SKM-1 treated with dmso at 0.1 percent for 144 hours (cell line): Measurements from ENCODE around the gene POU2AF1.

Source experiments
- DNase-seq: peaks from one replicate; lab custom pipeline; 2025; ENCODE audit not compliant: unreplicated experiment; lab: John Stamatoyannopoulos, UW

POU2AF1 gene

DNA sequence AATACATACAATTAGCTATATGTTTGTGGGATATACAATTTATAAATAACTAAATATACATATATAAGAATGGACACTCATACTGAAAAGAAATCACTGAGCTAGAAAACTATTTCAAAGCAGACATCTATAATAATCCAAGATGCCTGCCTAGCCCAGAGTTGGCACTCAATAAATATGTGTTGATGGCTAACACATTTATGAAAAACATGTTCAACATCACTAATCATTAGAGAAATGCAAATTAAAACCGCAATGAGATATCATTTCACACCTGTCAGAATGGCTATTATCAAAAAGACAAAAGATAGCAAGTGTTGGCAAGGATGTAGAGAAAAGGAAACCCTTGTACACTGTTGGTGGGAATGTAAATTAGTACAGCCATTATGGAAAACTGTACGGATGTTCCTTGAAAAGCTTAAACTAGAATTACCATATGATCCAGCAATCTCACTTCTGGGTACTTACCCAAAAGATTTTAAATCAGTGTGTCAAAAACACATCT lies 29.8 kb downstream of the POU2AF1 start:
- no peak for DNase-seq

GRCh38 chr11:111348147-111348546 lies 30.9 kb downstream of the POU2AF1 start:
- no peak for DNase-seq

DNA sequence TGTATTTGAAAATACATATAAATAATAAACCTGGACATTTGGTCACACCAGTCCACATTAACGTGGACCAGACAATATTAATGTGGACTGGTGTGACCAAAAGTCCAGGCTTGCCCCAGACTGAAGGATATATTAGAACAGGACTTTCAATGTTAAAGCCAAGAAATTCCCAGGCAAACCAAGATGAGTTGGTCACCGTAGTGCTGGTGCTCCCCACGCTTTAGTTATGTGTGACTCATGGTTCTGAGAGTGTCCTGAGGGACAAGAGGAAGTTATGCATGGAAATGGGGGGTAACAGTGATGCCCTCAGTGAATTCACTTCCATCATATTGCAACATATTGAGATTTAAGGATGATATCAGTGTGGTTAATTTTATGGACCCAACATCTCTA lies 31.4 kb downstream of the POU2AF1 start:
- DNase-seq = no peak

DNA sequence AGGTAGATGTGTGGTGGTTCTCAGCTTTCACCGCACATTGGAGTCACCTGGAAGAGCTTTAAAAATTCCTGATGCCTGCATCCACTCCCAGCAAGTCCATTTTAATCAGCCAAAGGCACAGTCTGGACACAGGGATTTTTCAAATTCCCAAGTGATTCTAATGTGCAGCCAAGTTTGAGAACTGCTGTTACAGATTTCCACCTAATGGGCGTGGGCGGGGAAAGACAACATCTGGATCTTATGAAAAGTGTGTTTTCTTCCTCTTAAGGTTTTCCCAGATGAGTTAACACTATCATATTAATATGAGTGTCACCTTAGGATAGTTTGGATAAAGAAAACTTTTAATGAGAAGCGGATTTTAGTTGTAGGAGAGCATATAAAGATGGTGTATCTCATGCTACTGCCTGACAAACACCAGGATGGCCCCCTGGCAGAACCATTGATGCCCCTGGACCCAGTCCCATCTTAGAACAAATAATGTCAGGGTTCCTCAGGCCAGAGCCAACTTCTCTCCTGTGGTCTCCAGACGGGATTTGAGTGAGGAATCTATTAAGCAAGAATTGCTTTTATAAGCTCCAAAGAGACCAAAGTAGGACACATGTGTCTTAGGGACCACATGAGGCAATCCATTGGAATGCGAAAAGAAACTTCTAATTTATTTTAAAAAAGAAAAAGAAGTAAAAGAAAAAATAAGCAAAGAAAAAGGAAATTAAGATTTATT lies 31.9 kb downstream of the POU2AF1 start:
- DNase-seq = no peak

DNA sequence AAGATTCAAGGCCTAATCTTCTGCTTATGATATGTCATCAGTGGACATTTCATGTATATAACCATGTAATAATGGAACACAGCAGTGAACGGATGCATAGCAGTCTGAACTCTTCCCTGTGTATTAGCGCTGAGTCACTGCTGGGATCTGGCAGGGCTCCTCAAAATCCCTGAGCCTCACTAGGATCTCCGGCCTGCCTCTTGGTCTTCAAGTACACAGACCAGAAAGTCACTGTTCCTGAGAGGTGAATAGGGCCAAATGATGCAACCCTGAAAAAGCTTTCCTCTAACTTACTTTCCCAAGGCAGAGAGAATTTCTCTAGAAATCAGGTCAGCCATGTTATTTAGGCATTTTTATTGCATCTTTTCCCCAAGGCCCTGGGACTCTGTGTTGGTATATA lies 35.0 kb downstream of the POU2AF1 start:
- no peak for DNase-seq

DNA sequence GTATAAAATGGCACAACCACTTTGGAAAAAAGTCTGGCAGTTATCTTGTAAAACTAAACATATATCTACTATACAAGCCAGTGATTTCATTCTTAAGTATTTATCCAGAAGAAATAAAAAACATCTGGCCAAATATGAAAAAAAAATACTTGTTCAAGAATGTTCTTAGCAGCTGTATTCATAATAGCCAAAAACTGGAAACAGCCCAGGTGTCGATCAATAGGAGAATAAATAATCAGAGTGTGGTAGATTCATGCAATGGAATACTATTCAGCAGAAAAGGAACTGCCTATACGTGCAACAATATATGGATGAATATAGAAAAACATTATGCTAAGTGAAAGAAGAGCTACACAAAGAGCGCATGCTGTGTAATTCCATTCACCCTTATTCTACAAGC lies 36.7 kb downstream of the POU2AF1 start:
- DNase-seq = no peak

DNA sequence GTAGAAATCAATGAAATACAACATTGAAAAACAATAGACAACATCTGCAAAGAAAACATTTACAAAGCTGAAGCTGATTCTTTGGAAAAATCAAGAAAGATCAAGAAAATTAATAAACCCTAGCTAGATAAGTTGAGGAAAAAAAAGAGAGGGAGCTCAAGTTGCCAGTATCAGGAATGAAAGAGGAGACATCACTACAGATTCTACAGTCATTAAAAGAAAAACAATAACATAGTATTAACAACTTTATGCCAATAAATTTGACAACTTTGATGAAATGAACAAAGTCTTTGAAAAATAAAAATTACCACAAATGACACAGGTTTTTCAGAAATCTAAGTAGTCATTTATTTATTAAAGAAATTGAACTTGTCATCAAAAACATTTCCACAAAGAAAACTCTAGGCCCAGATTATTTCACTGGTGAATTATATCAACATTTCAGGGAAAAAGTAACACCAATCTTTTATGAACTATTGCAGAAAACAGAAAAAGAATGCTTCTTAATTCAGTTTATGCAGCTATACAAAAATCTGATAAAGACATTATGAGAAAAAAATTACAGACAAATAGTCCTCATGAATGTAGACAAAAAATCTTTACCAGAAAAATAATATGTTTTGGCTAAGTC lies 39.2 kb downstream of the POU2AF1 start:
- DNase-seq = no peak

GRCh38 chr11:111336582-111337256 lies 42.4 kb downstream of the POU2AF1 start:
- no peak for DNase-seq

- DNase-seq = no peak
Measured at GRCh38 chr11:111336062-111336461, 43.0 kb downstream of the POU2AF1 start.

DNA sequence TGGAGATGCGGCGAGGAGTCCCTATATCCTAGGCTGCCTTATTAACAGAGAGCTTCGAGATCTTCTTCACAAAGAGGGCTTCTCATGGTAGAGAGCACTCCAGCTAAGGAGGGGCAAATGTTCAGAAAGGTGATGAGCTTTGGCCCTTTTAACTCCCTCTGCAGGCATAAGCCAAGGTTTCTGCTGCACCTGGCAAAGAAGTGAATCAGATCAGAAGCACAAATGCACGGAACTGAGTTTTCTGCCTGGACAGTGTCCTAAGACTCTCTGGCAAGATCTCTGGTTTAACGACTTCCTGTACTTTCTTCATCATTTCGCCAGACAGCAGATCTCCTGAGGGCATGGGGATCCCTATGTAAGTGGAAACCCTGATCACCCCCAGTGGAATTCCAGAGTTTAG lies 43.5 kb downstream of the POU2AF1 start:
- no peak for DNase-seq

GRCh38 chr11:111334532-111335502 lies 44.3 kb downstream of the POU2AF1 start:
- DNase-seq = no peak

DNA sequence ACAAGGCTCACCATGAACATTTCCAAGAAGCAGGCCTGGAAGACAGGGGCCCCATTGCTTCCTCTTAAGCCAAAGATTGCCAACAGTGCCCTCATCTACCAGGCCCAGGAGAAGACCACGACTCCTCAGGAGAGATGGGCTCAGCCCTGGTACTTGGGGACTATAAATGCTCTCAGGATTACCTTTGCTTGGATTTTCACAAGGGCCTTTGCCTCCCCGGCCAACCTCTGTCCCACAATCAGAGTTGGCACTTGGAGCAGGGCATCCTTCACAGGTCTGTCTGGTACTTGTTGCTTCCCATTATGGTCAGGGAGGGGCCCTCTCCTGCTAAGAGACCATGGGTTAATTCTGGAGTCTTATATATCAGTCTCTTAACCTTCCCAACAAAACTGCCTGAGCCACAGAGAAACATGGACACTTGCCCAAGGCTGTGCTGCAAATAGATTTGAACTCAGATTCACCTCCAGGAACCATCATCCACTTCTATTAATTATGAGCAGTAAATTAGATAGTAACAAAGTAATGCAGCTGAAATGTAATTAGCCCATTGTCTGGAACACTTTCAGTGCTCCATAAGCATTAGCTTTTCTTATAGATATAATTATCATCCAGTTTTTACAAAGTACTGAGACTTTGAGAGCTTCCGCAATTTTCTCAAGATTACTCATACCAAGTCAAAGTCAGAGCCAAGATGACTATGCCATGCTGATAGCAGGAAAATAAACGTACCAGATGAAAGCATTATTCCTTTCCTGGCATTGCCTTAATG lies 47.2 kb downstream of the POU2AF1 start:
- no peak for DNase-seq

- DNase-seq = no peak
Measured at GRCh38 chr11:111330234-111330893, 48.7 kb downstream of the POU2AF1 start.

DNA sequence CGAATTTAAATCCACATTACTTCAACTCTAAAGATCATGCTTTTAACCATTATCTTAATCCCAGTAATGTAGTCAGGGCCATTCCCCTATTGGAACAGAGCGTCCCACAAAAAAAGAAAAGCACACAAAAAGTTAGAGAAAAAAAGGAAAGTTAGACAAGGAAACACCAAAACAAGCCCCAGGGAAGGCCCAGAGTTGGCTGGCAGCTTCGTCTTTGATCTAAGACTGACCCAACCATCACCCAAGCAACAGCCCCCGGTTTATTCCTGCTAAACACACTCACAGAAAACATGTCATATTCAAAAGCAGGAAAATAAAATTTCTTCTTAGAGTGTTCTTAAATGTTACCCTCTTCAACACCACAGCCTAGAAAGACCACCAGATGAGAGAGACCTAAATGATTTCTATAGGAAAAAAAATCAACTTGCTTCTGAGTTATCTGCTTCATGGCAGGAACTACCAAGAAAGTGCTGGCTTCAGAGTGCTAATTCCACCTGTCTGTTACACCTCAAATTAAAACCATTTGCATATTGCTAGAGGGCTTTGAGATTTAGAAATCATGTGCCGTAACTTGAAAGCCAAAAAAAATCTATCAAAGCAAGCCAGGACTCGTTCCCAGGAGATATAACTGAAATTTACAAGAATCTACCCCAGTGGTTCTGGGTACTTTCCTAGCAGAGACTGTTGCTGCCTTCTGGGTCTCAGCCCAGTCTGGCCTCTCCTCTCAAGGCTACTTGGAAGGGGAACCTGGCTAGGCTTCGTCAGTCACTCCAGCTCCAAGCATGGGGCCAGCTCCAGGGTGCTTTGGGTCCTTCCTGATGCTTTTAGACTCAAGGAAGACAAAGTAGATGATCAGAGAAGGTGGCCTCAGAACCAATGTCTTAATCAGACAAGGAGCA lies 49.5 kb downstream of the POU2AF1 start:
- DNase-seq = no peak

DNA sequence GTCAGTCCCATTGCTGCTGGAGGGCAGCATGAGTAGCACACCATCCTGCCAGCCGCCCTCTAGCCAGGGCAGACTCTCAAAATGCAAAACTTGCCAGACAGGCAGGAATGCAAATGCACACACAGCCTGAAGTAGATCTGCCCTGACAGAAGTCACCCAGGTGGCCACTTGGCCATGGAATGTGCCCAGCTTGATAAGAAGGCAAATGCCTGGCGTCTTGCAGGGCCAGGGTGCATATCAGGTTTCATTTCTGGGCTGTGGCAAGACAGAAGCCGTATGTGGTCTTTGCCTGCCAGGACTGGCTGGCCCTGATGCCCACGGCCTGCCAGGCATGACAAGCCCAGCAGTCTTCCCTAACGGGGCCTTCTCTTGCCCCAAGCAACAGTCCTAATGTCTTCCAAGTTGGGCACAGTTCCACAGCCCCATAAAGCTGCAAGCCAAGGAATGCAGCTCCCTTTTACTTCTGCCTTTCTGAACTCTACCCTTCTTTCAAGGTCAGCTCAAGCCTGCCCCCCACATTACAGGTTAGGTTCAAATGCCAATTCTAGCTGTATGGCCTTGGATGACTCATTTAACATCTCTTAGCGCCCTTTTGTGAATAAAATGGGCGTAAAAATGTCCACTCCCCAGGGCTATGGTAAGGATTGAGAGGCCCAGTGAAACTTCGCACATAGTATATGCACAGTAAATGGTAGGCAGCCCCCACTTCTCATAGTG lies 51.0 kb downstream of the POU2AF1 start:
- no peak for DNase-seq

DNA sequence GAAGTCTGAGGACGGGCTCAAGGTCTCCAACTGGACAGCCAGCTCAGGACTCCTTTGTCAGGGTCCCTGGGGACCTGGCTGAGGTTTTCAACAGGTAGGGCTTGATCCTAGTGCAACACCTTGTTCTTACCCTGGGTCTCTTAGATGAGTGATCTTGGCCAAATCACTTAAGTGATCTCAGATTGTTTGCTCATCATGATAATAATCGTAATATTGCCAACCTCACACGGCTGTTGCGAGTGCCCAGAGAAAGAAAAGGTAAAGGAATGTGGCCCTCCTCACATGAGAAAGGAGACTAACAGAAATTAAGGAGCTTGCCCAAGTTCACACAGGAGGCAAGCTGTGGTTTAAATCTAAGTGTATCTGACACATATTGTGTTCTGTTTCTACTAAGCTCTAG lies 52.3 kb downstream of the POU2AF1 start:
- no peak for DNase-seq

DNA sequence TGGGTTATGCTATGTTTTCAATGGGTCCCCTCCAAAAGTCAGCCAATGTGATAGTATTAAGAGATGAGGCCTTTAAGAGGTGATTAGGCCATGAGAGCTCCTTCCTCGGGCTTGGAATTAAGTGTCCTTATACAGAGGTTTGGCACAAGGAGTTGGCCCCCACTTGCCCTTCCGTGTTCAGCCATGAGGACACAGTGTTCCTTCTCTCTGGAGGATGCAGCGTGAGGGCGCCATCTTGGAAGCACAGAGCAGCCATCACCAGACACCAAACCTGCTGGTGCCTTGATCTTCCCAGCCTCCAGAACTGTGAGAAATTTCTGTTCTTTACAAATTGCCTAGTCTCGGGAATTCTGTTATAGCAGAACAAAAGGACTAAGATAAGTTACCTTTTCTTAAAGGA lies 53.8 kb downstream of the POU2AF1 start:
- no peak for DNase-seq

DNA sequence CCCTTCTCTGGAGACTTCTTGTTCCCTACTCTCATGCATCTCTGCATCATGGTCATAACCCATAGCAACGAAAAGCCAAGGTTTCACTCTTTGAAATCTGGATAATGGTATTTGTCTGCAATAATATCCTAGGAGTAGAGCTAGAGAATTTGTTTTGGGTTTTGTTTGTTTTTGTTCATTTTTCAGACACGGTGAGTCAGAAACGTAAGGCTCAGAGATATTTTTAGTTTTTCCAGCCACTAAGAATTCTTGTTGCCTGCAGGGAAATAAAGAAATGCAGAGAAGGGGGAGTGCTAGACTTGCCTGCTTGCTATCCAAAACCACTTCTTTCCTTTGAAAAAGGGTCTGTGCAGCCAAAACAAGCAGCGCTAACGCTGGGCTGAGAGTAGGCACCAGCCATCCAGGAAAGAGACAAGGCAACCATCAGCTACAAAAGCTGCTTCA lies 54.8 kb downstream of the POU2AF1 start:
- DNase-seq = no peak
